Upper lobe of left lung (tissue), 6 donors: Measurements from ENCODE around the gene PRPS2. TPM values are rescaled to one million over a fixed set of nuclear protein-coding genes. Genes with fewer than 3 reads are reported as not detected.
A peak's percentile ranks its signal among the peaks of the same experiment; 100 is the strongest.

Source experiments
- ATAC-seq, 2 donors: fragments of 200-7000 bp; cut with Tn5 transposase; one replicate each; pipeline ENCODE4 v1.9.1; 2022; ENCODE audit warnings: mild to moderate bottlenecking in 2 of 2, moderate library complexity in 2 of 2; ENCODE audit not compliant: low FRiP score in 2 of 2
- DNase-seq, 2 donors: peaks; one replicate each; pipeline ENCODE4 v3.0.0-alpha.2; 2019 to 2020
- H3K27ac ChIP-seq, 4 donors: fragments of 200-600 bp; sonication (generic); one replicate each; pipeline ENCODE4 v1.5.1; 2016 to 2019
- H3K27me3 ChIP-seq, 4 donors: fragments of 200-600 bp; sonication (generic); one replicate each; pipeline ENCODE4 v1.5.1; 2017 to 2019
- H3K36me3 ChIP-seq, 4 donors: fragments of 200-600 bp; sonication (generic); one replicate each; pipeline ENCODE4 v1.5.1; 2016 to 2019
- H3K4me1 ChIP-seq, 4 donors: fragments of 200-600 bp; sonication (generic); one replicate each; pipeline ENCODE4 v1.5.1; 2018 to 2019
- H3K4me3 ChIP-seq, 4 donors: fragments of 200-600 bp; sonication (generic); one replicate each; pipeline ENCODE4 v1.5.1; 2017 to 2019; ENCODE audit warnings: mild to moderate bottlenecking in 2 of 4, moderate library complexity in 1 of 4
- H3K9me3 ChIP-seq, 4 donors: fragments of 200-600 bp; sonication (generic); one replicate each; pipeline ENCODE4 v1.5.1; 2018 to 2019
- EP300 ChIP-seq, 4 donors: sonication (generic); formaldehyde crosslinking; IDR thresholded peaks; one replicate each; pipeline ENCODE4 v1.5.1; 2017; ENCODE audit warnings: antibody characterized with exemption in 4 of 4, control low read depth in 2 of 4
- POLR2A ChIP-seq, 4 donors: fragments of 450-650 bp; IDR thresholded peaks; one replicate each; pipeline ENCODE4 v1.5.1; 2016 to 2017; ENCODE audit warnings: antibody characterized with exemption in 4 of 4, mild to moderate bottlenecking in 2 of 4
- POLR2AphosphoS5 ChIP-seq, 2 donors: sonication (generic); formaldehyde crosslinking; IDR thresholded peaks; one replicate each; pipeline ENCODE4 v1.5.1; 2017; ENCODE audit warnings: antibody characterized with exemption in 2 of 2
- WGBS, 2 donors: methylation state at CpG; one replicate each; pipeline ENCODE4 v1.1.5; 2017 to 2018; 5-methylcytosine and 5-hydroxymethylcytosine counted together
- total RNA-seq, 6 donors: library from RNA; depleted of rRNA in 4 of 6; stranded (reverse); fragments of >200 nt in 4 of 6; gene quantifications; one replicate each; pipeline versions ENCODE4 v1.1.0 to v1.2.1, GENCODE V29; 2016 to 2021
- TF ChIP-seq, protein P1 (sequence below), 6 experiments: fragments of 450-650 bp in 4 of 6; fragments of 200-600 bp in 2 of 6; sonication (generic) in 2 of 6; IDR thresholded peaks; one replicate each; pipeline ENCODE4 v1.5.1; 2016 to 2019; ENCODE audit warnings: antibody characterized with exemption in 6 of 6
- donor health status: DM: no; HTN: no; CAD: no; lungs with moderate emphysema.
- donor health status: DM: no; HTN: yes; CAD: no; lungs with severe emphysema.

PRPS2 gene
- total RNA-seq: 10 to 100 TPM in 5 of 6 donors, 1 to 10 TPM in 1; 5.2 to 27.4 (median 22.6) TPM

DNA sequence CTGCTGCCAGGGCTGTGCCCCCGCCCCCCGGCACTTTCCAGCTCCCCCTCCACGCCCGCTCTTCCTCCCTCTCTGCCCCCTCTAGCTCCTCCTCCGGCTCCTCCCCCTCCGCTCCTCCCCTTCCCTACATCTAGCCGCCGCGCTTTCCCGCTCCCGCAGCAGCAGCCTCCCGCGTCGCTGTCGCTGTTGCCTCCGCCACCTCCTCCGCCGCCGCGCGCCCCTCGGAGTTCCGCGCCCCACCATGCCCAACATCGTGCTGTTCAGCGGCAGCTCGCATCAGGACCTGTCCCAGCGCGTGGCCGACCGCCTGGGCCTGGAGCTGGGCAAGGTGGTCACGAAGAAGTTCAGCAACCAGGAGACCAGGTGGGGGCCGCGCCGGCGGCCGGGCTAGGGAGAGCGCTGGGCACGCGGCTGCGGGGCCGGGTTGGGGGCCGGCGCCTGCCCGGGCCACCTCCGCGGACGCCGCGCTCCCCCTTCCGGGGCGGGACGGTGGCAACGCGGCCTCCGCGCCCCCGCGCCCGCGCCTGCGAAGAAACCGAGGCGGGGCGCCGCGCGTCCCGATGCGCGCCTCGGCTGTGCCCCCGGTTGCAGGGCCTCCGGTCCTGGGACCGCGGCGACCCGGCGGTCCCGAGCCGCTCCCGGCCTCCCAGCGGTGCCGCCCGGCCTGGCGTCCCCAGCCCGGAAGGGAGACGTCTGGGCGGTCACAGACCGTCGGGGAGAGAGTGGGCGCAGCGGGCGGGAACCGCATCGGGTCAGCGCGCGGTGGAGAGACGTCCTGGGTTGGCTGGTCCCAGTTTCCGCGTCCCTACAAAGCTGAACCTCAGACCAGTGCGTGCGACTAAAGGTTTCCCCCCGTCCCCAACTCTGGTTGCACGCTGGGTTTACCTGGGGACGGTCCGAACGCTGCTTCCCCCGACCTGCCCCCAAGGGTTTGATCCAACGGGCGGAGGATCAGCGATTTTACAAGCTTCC lies at the start of gene PRPS2:
PRPS2 (plus strand) TSS at position 156 of the 972 bp plus-strand sequence; CDS start at position 242, 86 bp downstream.
- Histone ChIP-seq H3K4me3 (peak within 1 kb of the TSS; percentile 25 to 80 (median 74)), H3K27ac (peak within 1 kb of the TSS in 2 of 4 donors; percentile 61 to 72), H3K27me3 (no peaks in the 10 kb centered on the region), H3K36me3 (no peaks in the 10 kb centered on the region), H3K4me1 (peaks cover 0 to 9% (median 0%) of the 10 kb centered on the region in 4 donors), H3K9me3 (no peaks in the 10 kb centered on the region)
- 0 to 42% methylated on average over 4 to 68 of the region's 113 CpGs for WGBS, 2 donors
- DNase-seq (peak; percentile 55 to 87), ATAC-seq (peak; percentile 84 to 96)
- TF ChIP-seq POLR2A (IDR thresholded peaks at IDR 0.05) (peak in 1 of 4 donors; percentile 43), EP300 (IDR thresholded peaks at IDR 0.05) (no peak), POLR2AphosphoS5 (IDR thresholded peaks at IDR 0.05) (peak in 1 of 2 donors; percentile 50)

- Histone ChIP-seq H3K4me1 (no peaks in the 10 kb centered on the region), H3K36me3 (no peaks in the 10 kb centered on the region), H3K27me3 (no peaks in the 10 kb centered on the region), H3K27ac (no peak overlapping the region), H3K4me3 (no peak overlapping the region), H3K9me3 (no peaks in the 10 kb centered on the region)
- no peak for TF ChIP-seq EP300 (IDR thresholded peaks at IDR 0.05)
- no peak for TF ChIP-seq POLR2AphosphoS5 (IDR thresholded peaks at IDR 0.05)
- TF ChIP-seq POLR2A (IDR thresholded peaks at IDR 0.05): no peak
- TF ChIP-seq, protein P1, sequence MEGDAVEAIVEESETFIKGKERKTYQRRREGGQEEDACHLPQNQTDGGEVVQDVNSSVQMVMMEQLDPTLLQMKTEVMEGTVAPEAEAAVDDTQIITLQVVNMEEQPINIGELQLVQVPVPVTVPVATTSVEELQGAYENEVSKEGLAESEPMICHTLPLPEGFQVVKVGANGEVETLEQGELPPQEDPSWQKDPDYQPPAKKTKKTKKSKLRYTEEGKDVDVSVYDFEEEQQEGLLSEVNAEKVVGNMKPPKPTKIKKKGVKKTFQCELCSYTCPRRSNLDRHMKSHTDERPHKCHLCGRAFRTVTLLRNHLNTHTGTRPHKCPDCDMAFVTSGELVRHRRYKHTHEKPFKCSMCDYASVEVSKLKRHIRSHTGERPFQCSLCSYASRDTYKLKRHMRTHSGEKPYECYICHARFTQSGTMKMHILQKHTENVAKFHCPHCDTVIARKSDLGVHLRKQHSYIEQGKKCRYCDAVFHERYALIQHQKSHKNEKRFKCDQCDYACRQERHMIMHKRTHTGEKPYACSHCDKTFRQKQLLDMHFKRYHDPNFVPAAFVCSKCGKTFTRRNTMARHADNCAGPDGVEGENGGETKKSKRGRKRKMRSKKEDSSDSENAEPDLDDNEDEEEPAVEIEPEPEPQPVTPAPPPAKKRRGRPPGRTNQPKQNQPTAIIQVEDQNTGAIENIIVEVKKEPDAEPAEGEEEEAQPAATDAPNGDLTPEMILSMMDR (IDR thresholded peaks at IDR 0.05): no peak
- no peak for ATAC-seq
- WGBS, 2 donors: 71 to 86% methylated on average over 1 to 6 of the region's 6 CpGs
- no peak for DNase-seq
These were observed 49.8 kb upstream of the PRPS2 start for GRCh38 chrX:12741416-12741815.

- Histone ChIP-seq H3K27me3 (no peaks in the 10 kb centered on the region), H3K4me1 (no peaks in the 10 kb centered on the region), H3K9me3 (peaks cover 0 to 8% (median 0%) of the 10 kb centered on the region in 4 donors), H3K4me3 (no peak overlapping the region), H3K27ac (no peak overlapping the region), H3K36me3 (no peaks in the 10 kb centered on the region)
- ATAC-seq (no peak), DNase-seq (no peak)
- no peak for TF ChIP-seq EP300 (IDR thresholded peaks at IDR 0.05)
- TF ChIP-seq POLR2AphosphoS5 (IDR thresholded peaks at IDR 0.05): no peak
- TF ChIP-seq, protein P1 (IDR thresholded peaks at IDR 0.05): no peak
- TF ChIP-seq POLR2A (IDR thresholded peaks at IDR 0.05): no peak
- 80 to 85% methylated on average over 1 of the region's 1 CpG for WGBS, 2 donors
These were observed 43.8 kb upstream of the PRPS2 start for GRCh38 chrX:12747433-12747832.

GRCh38 chrX:12751887-12752286 lies 39.3 kb upstream of the PRPS2 start:
- Histone ChIP-seq H3K27me3 (no peaks in the 10 kb centered on the region), H3K36me3 (no peaks in the 10 kb centered on the region), H3K27ac (no peak overlapping the region), H3K9me3 (peaks cover 0 to 8% (median 0%) of the 10 kb centered on the region in 4 donors), H3K4me1 (no peaks in the 10 kb centered on the region), H3K4me3 (no peak overlapping the region)
- DNase-seq (no peak), ATAC-seq (no peak)
- 43 to 60% methylated on average over 1 of the region's 1 CpG for WGBS, 2 donors
- TF ChIP-seq POLR2A (IDR thresholded peaks at IDR 0.05) (no peak), POLR2AphosphoS5 (IDR thresholded peaks at IDR 0.05) (no peak), EP300 (IDR thresholded peaks at IDR 0.05) (no peak)
- TF ChIP-seq, protein P1 (IDR thresholded peaks at IDR 0.05): no peak

- Histone ChIP-seq H3K27me3 (no peaks in the 10 kb centered on the region), H3K4me3 (no peak overlapping the region), H3K4me1 (no peaks in the 10 kb centered on the region), H3K27ac (no peak overlapping the region), H3K36me3 (no peaks in the 10 kb centered on the region), H3K9me3 (peaks cover 0 to 8% (median 0%) of the 10 kb centered on the region in 4 donors)
- TF ChIP-seq EP300 (IDR thresholded peaks at IDR 0.05) (no peak), POLR2A (IDR thresholded peaks at IDR 0.05) (no peak), POLR2AphosphoS5 (IDR thresholded peaks at IDR 0.05) (no peak)
- TF ChIP-seq, protein P1 (IDR thresholded peaks at IDR 0.05): no peak
- ATAC-seq (no peak), DNase-seq (no peak)
- 65 to 77% methylated on average over 2 of the region's 2 CpGs for WGBS, 2 donors
These were observed 37.8 kb upstream of the PRPS2 start for GRCh38 chrX:12753366-12753765.
